Natural killer cell (primary cell): ENCODE measurements around the gene GPC1. TPM values are rescaled to one million over a fixed set of nuclear protein-coding genes. Genes with fewer than 3 reads are reported as not detected.
A peak's percentile ranks its signal among the peaks of the same experiment; 100 is the strongest.
"Not testable (repeated sequence)": the region's sequence is repeated elsewhere in the genome, so short reads cannot be mapped to it uniquely, and the experiment has no call there.

ENCODE experiments used
- ATAC-seq, 3 donors: fragments of 150-1000 bp in 2 of 3; fragments of 200-7000 bp in 1 of 3; cut with Tn5 transposase; 1 replicate in 1 of 3; 2 replicates in 2 of 3; pipeline ENCODE4 v1.10.0; 2021; ENCODE audit warnings: mild to moderate bottlenecking in 2 of 3, moderate library complexity in 2 of 3
- DNase-seq, 2 donors: peaks; one replicate each; pipeline versions ENCODE4 v3.0.0 to v3.0.0-alpha.2; 2013 to 2021; ENCODE audit warnings: mixed read lengths in 1 of 2
- H3K27ac ChIP-seq: one replicate; pipeline ENCODE4 v1.5.1; 2013; ENCODE audit warnings: mild to moderate bottlenecking, low read length
- H3K27me3 ChIP-seq: one replicate; pipeline ENCODE4 v1.6.1; 2013; ENCODE audit warnings: low read length; ENCODE audit not compliant: control insufficient read depth, insufficient read depth
- H3K36me3 ChIP-seq: one replicate; pipeline ENCODE4 v1.6.1; 2013; ENCODE audit warnings: low read length; ENCODE audit not compliant: control insufficient read depth, insufficient read depth
- H3K4me1 ChIP-seq: one replicate; pipeline ENCODE4 v1.6.1; 2013; ENCODE audit warnings: low read length; ENCODE audit not compliant: control insufficient read depth, insufficient read depth
- H3K4me3 ChIP-seq: one replicate; pipeline ENCODE4 v1.5.1; 2013; ENCODE audit warnings: low read length
- H3K9me3 ChIP-seq: one replicate; pipeline ENCODE4 v1.6.1; 2013; ENCODE audit warnings: low read length; ENCODE audit not compliant: control insufficient read depth, insufficient read depth
- H3K27ac Mint-ChIP-seq, 2 donors: one replicate each; pipeline ENCODE4 v1.8.0; 2022; ENCODE audit warnings: mild to moderate bottlenecking in 2 of 2, mixed read lengths in 2 of 2, moderate library complexity in 1 of 2
- H3K27me3 Mint-ChIP-seq, 2 donors: one replicate each; pipeline ENCODE4 v1.8.0; 2022; ENCODE audit warnings: low read depth in 2 of 2, mixed read lengths in 2 of 2
- H3K36me3 Mint-ChIP-seq: one replicate; pipeline ENCODE4 v1.8.0; 2022; ENCODE audit warnings: mixed read lengths
- H3K4me1 Mint-ChIP-seq, 2 donors: one replicate each; pipeline ENCODE4 v1.8.0; 2022; ENCODE audit warnings: mixed read lengths in 2 of 2
- H3K4me3 Mint-ChIP-seq: one replicate; pipeline ENCODE4 v1.8.0; 2022; ENCODE audit warnings: mild to moderate bottlenecking, moderate library complexity, mixed read lengths
- H3K9me3 Mint-ChIP-seq, 2 donors: one replicate each; pipeline ENCODE4 v1.8.0; 2022; ENCODE audit warnings: mixed read lengths in 2 of 2
- CTCF ChIP-seq: fragments of 200-600 bp; IDR thresholded peaks from one replicate; pipeline ENCODE4 v1.8.0; 2022; ENCODE audit warnings: antibody characterized with exemption
- WGBS: methylation state at CpG from one replicate; pipeline ENCODE4 v1.1.7; 2013; ENCODE audit warnings: missing lambda C conversion rate; ENCODE audit not compliant: insufficient coverage; 5-methylcytosine and 5-hydroxymethylcytosine counted together
- intact Hi-C: fragments of 100-400 bp; cut with micrococcal nuclease; formaldehyde crosslinking; loops from one replicate; pipeline ENCODE4 v1.14.2; 2022
- total RNA-seq, 4 donors: library from RNA; stranded (reverse); fragments of 120-200 nt in 1 of 4; gene quantifications; one replicate each; pipeline versions ENCODE4 v1.2.3 to v1.2.4, GENCODE V29; 2013 to 2022

GPC1 gene
- total RNA-seq, result 1 to 10 TPM in 1 of 3 donors, under 1 TPM in 2; 0.79 to 1.4 (median 0.94) TPM
- 0.34 TPM for total RNA-seq (2013)

GRCh38 chr2:240435457-240435947 is at the start of gene GPC1:
Gene GPC1 (plus strand): TSS chr2:240435663. CDS start chr2:240435919, 256 bp downstream.
- Mint-ChIP-seq H3K9me3 (no peaks in the 10 kb centered on the region), H3K4me3 (peak within 1 kb of the TSS; percentile 86), H3K36me3 (no peaks in the 10 kb centered on the region), H3K27ac (peak within 1 kb of the TSS in 1 of 2 donors; percentile 13), H3K4me1 (peaks cover 0 to 13% of the 10 kb centered on the region in 2 donors), H3K27me3 (peaks cover 13 to 16% of the 10 kb centered on the region in 2 donors)
- intact Hi-C loops, result loop anchor here (5.0 kb wide), 1 partner anchor 283 kb away; no protein-coding TSS in a partner anchor
- ATAC-seq (peak; percentile 43 to 67 (median 59)), DNase-seq (peak in 1 of 2 donors; percentile 74)
- H3K4me1 ChIP-seq, result peaks cover 17% of the 10 kb centered on the region
- peak within 1 kb of the TSS; percentile 24 for H3K4me3 ChIP-seq
- no peaks in the 10 kb centered on the region for H3K36me3 ChIP-seq
- H3K9me3 ChIP-seq, result no peaks in the 10 kb centered on the region
- no peak within 1 kb of the TSS for H3K27ac ChIP-seq
- peaks cover 21% of the 10 kb centered on the region for H3K27me3 ChIP-seq
- TF ChIP-seq CTCF, result no peak
- under 1% methylated on average over 67 of the region's 77 CpGs for WGBS

- H3K4me1 Mint-ChIP-seq, result no peaks in the 10 kb centered on the region
- H3K27me3 ChIP-seq, result no peaks in the 10 kb centered on the region
- H3K4me1 ChIP-seq, result no peaks in the 10 kb centered on the region
- WGBS, result 87% methylated on average over 12 of the region's 12 CpGs
- H3K9me3 Mint-ChIP-seq, result no peaks in the 10 kb centered on the region
- TF ChIP-seq CTCF, result no peak
- H3K4me3 Mint-ChIP-seq, result no peak overlapping the region
- no peak overlapping the region for H3K4me3 ChIP-seq
- H3K36me3 ChIP-seq, result no peaks in the 10 kb centered on the region
- no peaks in the 10 kb centered on the region for H3K27me3 Mint-ChIP-seq
- no peak overlapping the region for H3K27ac ChIP-seq
- intact Hi-C loops, result no loop called here
- no peak overlapping the region for H3K27ac Mint-ChIP-seq
- ATAC-seq, result no peak
- H3K36me3 Mint-ChIP-seq, result no peaks in the 10 kb centered on the region
- no peaks in the 10 kb centered on the region for H3K9me3 ChIP-seq
- no peak for DNase-seq
Observed at GRCh38 chr2:240386326-240386725, 49.1 kb upstream of the GPC1 start.

GRCh38 chr2:240386743-240387142 is 48.7 kb upstream of the GPC1 start:
- not testable (repeated sequence) for ATAC-seq, H3K4me1 Mint-ChIP-seq
- 81% methylated on average over 2 of the region's 4 CpGs for WGBS

GRCh38 chr2:240387325-240387668 is 48.2 kb upstream of the GPC1 start:
- 88% methylated on average over 9 of the region's 9 CpGs for WGBS
- H3K36me3 Mint-ChIP-seq, result no peaks in the 10 kb centered on the region
- Histone ChIP-seq H3K4me3 (no peak overlapping the region), H3K9me3 (no peaks in the 10 kb centered on the region), H3K27ac (no peak overlapping the region), H3K36me3 (no peaks in the 10 kb centered on the region), H3K27me3 (no peaks in the 10 kb centered on the region), H3K4me1 (peaks cover 2% of the 10 kb centered on the region)
- TF ChIP-seq CTCF, result no peak
- no peaks in the 10 kb centered on the region for H3K9me3 Mint-ChIP-seq
- no peak for DNase-seq
- H3K4me3 Mint-ChIP-seq, result no peak overlapping the region
- intact Hi-C loops, result no loop called here
- no peak overlapping the region for H3K27ac Mint-ChIP-seq
- H3K27me3 Mint-ChIP-seq, result no peaks in the 10 kb centered on the region
- peaks cover under 1% of the 10 kb centered on the region in 2 donors for H3K4me1 Mint-ChIP-seq
- ATAC-seq, result no peak

More at GRCh38 chr2:240386743-240387142, 48.7 kb upstream of the GPC1 start:
- H3K27ac ChIP-seq, H3K36me3 ChIP-seq, H3K4me3 ChIP-seq, H3K27ac Mint-ChIP-seq, H3K27me3 Mint-ChIP-seq, H3K27me3 ChIP-seq, DNase-seq, H3K9me3 ChIP-seq, intact Hi-C loops, H3K4me3 Mint-ChIP-seq, H3K9me3 Mint-ChIP-seq, H3K36me3 Mint-ChIP-seq, H3K4me1 ChIP-seq: not testable (repeated sequence)
